Activated CD4-positive, alpha-beta T cell treated with anti-CD3 and anti-CD28 coated beads for 1 hour (primary cell): ENCODE measurements around the gene SCO1.
"Not testable (repeated sequence)": the region's sequence is repeated elsewhere in the genome, so short reads cannot be mapped to it uniquely, and the experiment has no call there.

Source experiments
- DNase-seq: peaks from one replicate; pipeline ENCODE4 v3.0.0-alpha.2; 2020

SCO1 gene

GRCh38 chr17:10697092-10698081, at the start of gene SCO1, which contains the start of gene ADPRM:
TSS of gene SCO1 (minus strand) at chr17:10697533. CDS start at chr17:10697507, 26 bp downstream.
TSS of gene ADPRM (plus strand) at chr17:10697594. CDS start at chr17:10704927, 7,333 bp downstream.
- DNase-seq = peak; percentile 82

DNA sequence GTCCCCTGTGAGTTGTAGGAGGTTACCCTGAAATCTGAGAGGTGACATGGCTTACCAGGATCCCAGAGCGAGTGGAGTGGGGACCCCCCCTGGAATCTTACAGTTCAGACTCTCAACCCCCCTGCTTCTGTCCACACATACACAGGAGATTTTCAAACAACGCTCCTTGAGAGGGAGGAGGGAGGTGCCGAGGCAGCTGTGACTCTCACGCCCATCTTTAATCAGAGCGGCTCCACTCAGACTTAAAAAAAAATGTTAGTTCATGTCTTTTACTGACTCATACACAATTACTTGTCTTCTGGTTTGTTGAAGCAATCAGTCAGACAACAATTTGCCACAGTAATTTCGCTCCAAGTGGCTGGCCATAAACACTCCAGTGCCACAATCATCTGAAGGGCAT, 47.9 kb upstream of the SCO1 start:
- no peak for DNase-seq

DNA sequence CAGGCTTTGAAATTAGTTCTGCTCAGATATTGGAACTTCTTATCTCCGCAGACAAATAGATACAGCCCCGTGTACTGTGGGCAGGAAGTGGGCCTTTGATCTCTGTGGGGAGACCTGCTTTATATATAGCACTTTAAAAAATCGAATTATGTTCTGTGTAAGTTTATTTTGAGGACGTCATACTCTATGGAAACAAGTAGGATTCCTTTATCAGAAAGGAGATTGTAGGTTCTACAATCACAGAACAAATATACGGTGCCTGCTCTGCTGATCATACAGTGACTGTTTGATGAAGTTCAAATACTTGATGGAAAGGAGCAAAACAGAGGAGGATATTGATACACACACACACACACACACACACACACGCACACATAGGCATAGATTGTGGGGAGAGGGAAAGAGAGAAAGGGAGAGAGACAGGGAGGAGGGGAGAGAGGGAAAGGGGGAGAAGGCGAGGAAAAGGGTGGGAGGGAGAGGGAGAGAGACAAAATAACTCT, 47.2 kb upstream of the SCO1 start:
- no peak for DNase-seq

- DNase-seq = no peak
Observed at GRCh38 chr17:10743316-10744009, 46.1 kb upstream of the SCO1 start.

DNA sequence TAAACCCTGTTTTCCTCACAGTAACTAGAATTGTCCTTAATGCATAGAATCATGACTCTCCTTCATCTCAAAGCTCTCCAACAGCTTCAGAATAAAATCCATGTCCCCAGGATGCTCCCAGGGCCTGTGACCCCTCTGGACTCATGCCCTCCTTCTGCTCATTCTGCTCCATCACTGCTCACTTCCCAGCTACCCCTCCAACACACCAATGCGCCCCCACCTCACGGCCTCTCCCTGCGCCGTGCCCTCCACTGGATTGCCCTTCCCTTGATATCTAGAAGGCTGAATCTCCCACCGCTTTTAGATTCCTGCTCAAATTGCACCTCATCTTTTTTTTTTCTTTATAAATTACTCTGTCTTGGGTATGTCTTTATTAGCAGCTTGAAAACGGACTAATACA, 45.1 kb upstream of the SCO1 start:
- DNase-seq = no peak

GRCh38 chr17:10741416-10742135, 44.2 kb upstream of the SCO1 start:
- no peak for DNase-seq

GRCh38 chr17:10739386-10739785, 42.1 kb upstream of the SCO1 start:
- DNase-seq = no peak

GRCh38 chr17:10738521-10739258, 41.4 kb upstream of the SCO1 start:
- DNase-seq = no peak

DNA sequence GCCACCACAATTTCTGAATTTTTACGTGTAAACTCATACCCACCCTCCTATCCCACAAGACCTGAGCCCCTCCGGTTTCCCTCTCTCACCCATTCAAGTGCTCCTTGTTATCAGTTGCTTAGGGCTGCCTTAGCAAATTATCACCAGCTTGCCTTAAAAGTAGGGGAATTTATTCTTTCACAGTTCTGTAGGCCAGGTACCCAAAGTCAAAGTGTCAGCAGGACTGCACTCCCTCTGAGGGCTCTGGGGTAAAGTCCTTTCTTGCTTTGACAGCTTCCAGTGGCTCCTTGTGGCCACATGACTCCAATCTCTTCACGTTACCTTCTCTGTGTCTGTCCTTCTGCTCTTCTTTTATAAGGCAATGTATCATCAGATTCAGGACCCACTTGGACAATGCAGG, 40.4 kb upstream of the SCO1 start:
- DNase-seq = no peak

DNA sequence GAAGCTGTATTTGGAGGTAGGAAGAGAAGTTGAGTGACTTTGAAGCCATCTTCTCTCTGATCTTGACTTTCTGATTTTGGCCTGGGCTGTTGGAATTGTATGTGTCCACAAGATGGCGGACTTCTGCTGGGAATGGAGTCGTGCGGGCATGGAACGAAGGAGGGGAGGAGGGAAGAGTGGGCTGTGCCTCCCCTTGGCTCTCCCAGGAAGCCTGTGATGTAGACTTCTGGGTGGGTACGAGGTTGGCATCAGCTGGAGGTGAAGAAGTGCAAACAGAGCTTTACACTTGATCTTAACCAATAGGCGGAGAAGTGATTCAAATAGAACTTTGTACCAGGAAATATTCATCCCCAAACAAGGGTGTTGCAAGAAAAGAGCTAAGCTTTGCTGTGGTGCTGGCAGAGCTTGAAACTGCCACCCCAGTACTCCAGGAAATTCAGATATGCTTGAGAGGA, 39.9 kb upstream of the SCO1 start:
- DNase-seq = no peak

GRCh38 chr17:10735821-10736220, 38.5 kb upstream of the SCO1 start:
- DNase-seq = no peak

GRCh38 chr17:10735251-10735650, 37.9 kb upstream of the SCO1 start:
- DNase-seq = no peak

GRCh38 chr17:10733666-10734065, 36.3 kb upstream of the SCO1 start:
- DNase-seq = no peak

DNA sequence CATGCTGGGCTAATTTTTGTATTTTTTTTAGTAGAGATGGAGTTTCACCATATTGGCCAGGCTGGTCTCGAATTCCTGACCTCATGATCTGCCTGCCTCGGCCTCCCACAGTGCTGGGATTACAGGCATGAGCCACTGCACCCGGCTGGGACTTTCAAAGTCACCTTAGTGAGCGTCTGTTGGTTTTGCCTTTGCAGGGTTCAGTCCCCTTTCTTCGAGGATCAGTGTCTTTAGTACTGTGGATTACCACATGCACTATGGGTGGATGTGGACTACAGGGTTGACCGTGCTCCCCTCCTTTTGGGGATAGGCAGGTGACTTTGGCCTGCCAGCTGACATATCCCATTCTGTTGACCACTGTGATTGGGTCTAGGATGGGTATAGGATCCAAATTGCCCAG, 34.8 kb upstream of the SCO1 start:
- DNase-seq = not testable (repeated sequence)

- DNase-seq = no peak
Observed at GRCh38 chr17:10731408-10731879, 34.1 kb upstream of the SCO1 start.

DNA sequence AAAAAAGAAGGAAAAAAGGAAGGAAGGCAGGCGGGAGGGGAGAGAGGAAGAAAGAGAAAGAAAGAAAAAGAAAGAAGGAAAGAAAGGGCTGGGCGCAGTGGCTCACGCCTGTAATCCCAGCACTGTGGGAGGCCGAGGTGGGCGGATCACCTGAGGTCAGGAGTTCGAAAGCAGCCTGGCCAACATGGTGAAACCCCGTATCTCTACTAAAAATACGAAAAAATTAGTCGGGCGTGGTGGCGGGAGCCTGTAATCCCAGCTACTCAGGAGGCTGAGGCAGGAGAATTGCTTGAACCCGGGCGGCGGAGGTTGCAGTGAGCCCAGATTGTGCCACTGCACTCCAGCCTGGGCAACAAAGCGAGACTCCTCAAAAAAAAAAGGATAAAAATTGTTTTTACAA, 32.9 kb upstream of the SCO1 start:
- not testable (repeated sequence) for DNase-seq

GRCh38 chr17:10729334-10730193, 32.2 kb upstream of the SCO1 start, which contains the start of gene TMEM220:
TSS of gene TMEM220 (minus strand) at chr17:10730023. CDS start at chr17:10729851, 172 bp downstream.
- peak; percentile 26 for DNase-seq

- no peak for DNase-seq
Observed at GRCh38 chr17:10728331-10728892, 31.1 kb upstream of the SCO1 start.

GRCh38 chr17:10727192-10727591, 29.9 kb upstream of the SCO1 start:
- no peak for DNase-seq

- DNase-seq = no peak
Observed at GRCh38 chr17:10726196-10726595, 28.9 kb upstream of the SCO1 start.
